Breast epithelium (tissue), 4 donors: ENCODE data around the gene PPP4R1. TPM values are rescaled to one million over a fixed set of nuclear protein-coding genes. Genes with fewer than 3 reads are reported as not detected.
A peak's percentile ranks its signal among the peaks of the same experiment; 100 is the strongest.

Experiments used
- DNase-seq, 2 donors: peaks; one replicate each; pipeline ENCODE4 v3.0.0-alpha.2; 2019; ENCODE audit warnings: low spot score in 2 of 2
- H3K27ac ChIP-seq, 2 donors: fragments of 200-600 bp; sonication (generic) in 1 of 2; one replicate each; pipeline ENCODE4 v1.5.1; 2016 to 2019; ENCODE audit warnings: mild to moderate bottlenecking in 1 of 2
- H3K27me3 ChIP-seq, 2 donors: fragments of 200-600 bp; sonication (generic) in 1 of 2; one replicate each; pipeline versions ENCODE4 v1.5.1 to v1.6.0; 2017 to 2019; ENCODE audit warnings: control low read depth in 1 of 2, mild to moderate bottlenecking in 1 of 2
- H3K36me3 ChIP-seq: fragments of 200-600 bp; one replicate; pipeline ENCODE4 v1.5.1; 2019
- H3K4me1 ChIP-seq, 2 donors: fragments of 200-600 bp; sonication (generic); one replicate each; pipeline ENCODE4 v1.5.1; 2016 to 2019; ENCODE audit warnings: control low read depth in 1 of 2
- H3K4me3 ChIP-seq, 3 donors: fragments of 200-600 bp; sonication (generic); 1 replicate in 2 of 3; 2 replicates in 1 of 3; pipeline ENCODE4 v1.5.1; 2016 to 2019; ENCODE audit warnings: mild to moderate bottlenecking in 3 of 3, moderate library complexity in 2 of 3
- H3K9me3 ChIP-seq, 2 donors: fragments of 200-600 bp; sonication (generic) in 1 of 2; one replicate each; pipeline ENCODE4 v1.5.1; 2016 to 2019; ENCODE audit warnings: control low read depth in 1 of 2
- CTCF ChIP-seq, 3 donors: fragments of 450-650 bp; IDR thresholded peaks; one replicate each; pipeline ENCODE4 v1.5.1; 2016 to 2017; ENCODE audit warnings: antibody characterized with exemption in 3 of 3, mild to moderate bottlenecking in 3 of 3, moderate library complexity in 3 of 3
- POLR2A ChIP-seq: fragments of 450-650 bp; IDR thresholded peaks from one replicate; pipeline ENCODE4 v1.6.1; 2016; ENCODE audit warnings: antibody characterized with exemption, mild to moderate bottlenecking, moderate library complexity
- POLR2AphosphoS5 ChIP-seq, 3 donors: sonication (generic); formaldehyde crosslinking; IDR thresholded peaks; one replicate each; pipeline ENCODE4 v1.6.1; 2017; ENCODE audit warnings: antibody characterized with exemption in 3 of 3
- intact Hi-C: fragments of 100-400 bp; cut with DNase I; formaldehyde crosslinking; loops from one replicate; pipeline ENCODE4 v1.15.1; 2023; ENCODE audit warnings: low total_unique reads
- total RNA-seq, 3 donors: library from RNA; depleted of rRNA; stranded (reverse); fragments of >200 nt; gene quantifications; one replicate each; pipeline ENCODE4 v1.1.0, GENCODE V29; 2016

Gene PPP4R1
- total RNA-seq, 3 donors from 2014 or later, result 66.7 to 139 (median 93.4) TPM

DNA sequence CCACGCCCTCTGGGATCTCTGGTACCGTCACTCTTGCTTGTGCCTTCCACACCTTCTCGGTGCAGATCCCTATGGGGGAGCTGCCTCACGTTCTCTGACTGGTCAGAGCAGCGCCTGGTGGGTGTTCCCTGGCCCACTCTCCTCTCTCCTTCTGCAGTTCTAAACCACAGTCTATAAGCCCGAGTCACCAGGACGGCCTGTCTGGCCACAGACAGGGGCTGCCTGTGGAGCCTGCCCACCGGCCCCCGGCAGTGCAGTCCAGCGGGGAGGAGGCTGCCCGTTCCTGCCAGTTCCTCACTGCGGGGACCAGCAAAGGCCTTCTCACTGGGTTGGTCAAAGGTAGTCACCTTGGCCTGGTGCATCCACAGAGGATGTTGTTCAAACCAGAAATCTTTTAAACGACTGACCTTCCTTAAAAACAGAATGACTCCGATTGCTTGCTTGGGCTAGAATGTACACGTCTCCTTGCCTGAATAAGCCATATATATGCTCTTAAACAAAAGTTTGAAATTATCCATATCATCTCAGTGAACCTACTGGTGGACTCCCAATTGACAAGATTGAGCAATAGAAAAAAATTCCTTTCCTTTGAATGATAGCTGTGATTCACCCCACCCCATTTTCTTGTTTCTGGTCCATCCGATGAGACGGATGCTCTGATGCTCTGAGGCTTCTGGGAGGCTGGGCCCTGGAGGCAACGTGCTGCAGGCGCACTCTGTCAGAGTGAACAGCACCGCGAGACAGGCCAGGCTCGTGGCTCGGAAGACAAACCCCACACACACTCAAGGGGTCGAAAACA lies 77.8 kb downstream of the PPP4R1 start:
- H3K4me3 ChIP-seq, result no peak overlapping the region
- H3K9me3 ChIP-seq, result no peaks in the 10 kb centered on the region
- no peak for DNase-seq
- no peaks in the 10 kb centered on the region for H3K27me3 ChIP-seq
- H3K27ac ChIP-seq, result peak overlapping the region in 1 of 2 donors; percentile 30
- TF ChIP-seq CTCF (IDR thresholded peaks at IDR 0.05) (no peak), POLR2AphosphoS5 (IDR thresholded peaks at IDR 0.05) (no peak), POLR2A (no peak)
- intact Hi-C loops, result no loop called here
- peaks cover 6% of the 10 kb centered on the region for H3K36me3 ChIP-seq
- no peaks in the 10 kb centered on the region for H3K4me1 ChIP-seq

DNA sequence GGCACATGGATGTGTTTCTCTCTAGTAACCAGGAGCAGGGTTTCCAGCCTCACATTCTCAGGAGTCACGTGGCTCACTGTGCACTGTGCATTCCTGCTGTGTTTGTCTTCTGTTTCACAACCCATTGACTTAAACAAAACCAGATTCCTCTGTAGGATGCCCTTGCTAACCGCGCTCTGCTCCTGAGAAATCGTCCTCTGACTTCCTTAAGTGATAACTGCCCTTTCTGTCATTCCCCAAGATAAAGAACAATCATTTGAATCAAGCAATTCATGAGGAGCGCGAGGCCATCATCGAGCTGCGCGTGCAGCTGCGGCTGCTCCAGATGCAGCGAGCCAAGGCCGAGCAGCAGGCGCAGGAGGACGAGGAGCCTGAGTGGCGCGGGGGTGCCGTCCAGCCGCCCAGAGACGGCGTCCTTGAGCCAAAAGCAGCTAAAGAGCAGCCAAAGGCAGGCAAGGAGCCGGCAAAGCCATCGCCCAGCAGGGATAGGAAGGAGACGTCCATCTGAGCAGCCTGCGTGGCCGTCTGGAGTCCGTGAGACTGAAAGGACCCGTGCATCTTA lies 78.8 kb downstream of the PPP4R1 start:
- TF ChIP-seq POLR2A (no peak), CTCF (IDR thresholded peaks at IDR 0.05) (no peak), POLR2AphosphoS5 (IDR thresholded peaks at IDR 0.05) (no peak)
- H3K36me3 ChIP-seq, result peaks cover 6% of the 10 kb centered on the region
- H3K27me3 ChIP-seq, result no peaks in the 10 kb centered on the region
- peak overlapping the region; percentile 4 to 51 (median 11) for H3K4me3 ChIP-seq
- no peak for DNase-seq
- no peaks in the 10 kb centered on the region for H3K4me1 ChIP-seq
- intact Hi-C loops, result no loop called here
- H3K27ac ChIP-seq, result peak overlapping the region; percentile 33 to 76
- no peaks in the 10 kb centered on the region for H3K9me3 ChIP-seq

- Histone ChIP-seq H3K27ac (no peak overlapping the region), H3K9me3 (no peaks in the 10 kb centered on the region), H3K4me3 (no peak overlapping the region), H3K4me1 (no peaks in the 10 kb centered on the region), H3K27me3 (no peaks in the 10 kb centered on the region), H3K36me3 (peaks cover 6% of the 10 kb centered on the region)
- DNase-seq, result no peak
- intact Hi-C loops, result no loop called here
- TF ChIP-seq POLR2A (no peak), CTCF (IDR thresholded peaks at IDR 0.05) (no peak), POLR2AphosphoS5 (IDR thresholded peaks at IDR 0.05) (no peak)
These were observed 79.5 kb downstream of the PPP4R1 start for GRCh38 chr18:9534844-9535243.

DNA sequence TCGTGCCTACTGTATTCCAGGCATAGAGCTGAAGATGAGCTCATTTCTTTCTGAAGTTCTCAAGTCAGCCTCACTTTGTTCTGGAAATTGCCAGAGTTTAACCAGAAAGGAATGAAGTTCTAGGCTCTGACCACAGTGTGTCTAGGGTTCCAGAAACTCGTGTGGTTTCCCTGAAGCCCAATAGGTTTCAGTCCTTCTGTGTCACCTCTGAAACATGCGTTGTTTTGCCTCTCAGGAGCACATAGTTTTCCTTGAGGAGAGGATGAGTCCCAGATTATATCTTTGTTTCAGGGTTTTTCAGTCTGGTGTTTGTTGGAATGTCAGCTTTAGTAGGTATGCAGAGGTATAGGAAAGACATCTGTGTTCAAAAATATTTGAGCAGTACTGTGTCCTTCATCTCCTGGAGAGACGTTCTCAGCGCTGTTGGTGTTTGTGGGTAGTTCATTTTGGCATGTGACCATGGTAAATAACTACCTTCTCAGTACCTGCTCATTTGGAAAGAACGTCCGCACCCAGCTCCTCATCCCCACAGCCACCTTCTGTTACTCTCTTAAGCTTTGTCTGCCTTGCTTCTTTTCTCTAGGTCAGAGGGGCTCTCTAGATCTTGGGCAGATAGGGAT lies 82.5 kb downstream of the PPP4R1 start:
- Histone ChIP-seq H3K36me3 (peaks cover 13% of the 10 kb centered on the region), H3K9me3 (no peaks in the 10 kb centered on the region), H3K4me1 (no peaks in the 10 kb centered on the region), H3K4me3 (no peak overlapping the region), H3K27me3 (no peaks in the 10 kb centered on the region), H3K27ac (no peak overlapping the region)
- DNase-seq, result no peak
- TF ChIP-seq CTCF (IDR thresholded peaks at IDR 0.05), result no peak
- TF ChIP-seq POLR2A, result no peak
- intact Hi-C loops, result no loop called here
